Measurements from ENCODE around the gene KATNIP.

KATNIP gene

DNA sequence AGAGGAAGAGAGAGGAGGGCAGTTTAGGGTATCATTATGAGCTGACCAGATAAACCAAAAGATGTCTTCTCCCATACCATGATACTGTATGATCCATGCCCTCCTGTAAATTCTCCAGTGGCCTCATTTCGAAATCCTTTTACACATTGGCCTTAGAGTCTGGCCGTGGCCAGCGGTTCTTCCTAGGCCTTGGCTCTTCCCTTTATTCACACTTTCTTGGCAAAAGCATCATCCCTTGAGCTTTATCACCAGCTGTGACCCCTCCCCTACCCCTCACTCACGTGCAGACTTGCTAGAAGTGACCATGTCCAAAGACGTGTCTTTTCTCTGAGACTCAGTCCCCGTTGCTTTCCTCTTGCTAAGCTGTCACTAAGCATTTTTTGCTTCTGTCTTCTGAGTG is 22.8 kb downstream of the KATNIP start:
- no peak overlapping the region for H3K23ac ChIP-seq (ENCODE audit: low read depth, low read length, poor library complexity)
- DNase-seq (ENCODE audit: low spot score): no peak
- no peak overlapping the region for H2BK15ac ChIP-seq (ENCODE audit: low read length)
- no peak overlapping the region for H3K27ac ChIP-seq (replicated peaks; ENCODE audit: low read length)
- no peak overlapping the region for H2AK5ac ChIP-seq (ENCODE audit: low read depth, low read length)
- H3K4me1 ChIP-seq (ENCODE audit: control insufficient read depth in 2 of 2, insufficient read depth in 1 of 2, low read depth in 1 of 2, low read length in 2 of 2): peaks cover 0 to 19% of the 10 kb centered on the region in 2 donors
- H2BK120ac ChIP-seq (ENCODE audit: low read depth, low read length): peak overlapping the region; percentile 48
- no peak overlapping the region for H3K14ac ChIP-seq (ENCODE audit: low read length)
- H3K4me2 ChIP-seq (ENCODE audit: insufficient read depth, low read length, poor library complexity, severe bottlenecking): no peak overlapping the region
- no peak overlapping the region for H2AFZ ChIP-seq (ENCODE audit: low read length)
- H2BK5ac ChIP-seq (ENCODE audit: low read length): no peak overlapping the region
- H2BK12ac ChIP-seq (ENCODE audit: low read length): no peak overlapping the region
- H3K18ac ChIP-seq (ENCODE audit: low read length): no peak overlapping the region
- no peak overlapping the region for H3K4ac ChIP-seq (ENCODE audit: low read length)
- H3K4me3 ChIP-seq (ENCODE audit: low read length in 2 of 2): no peak overlapping the region
- no peaks in the 10 kb centered on the region for H3K9me3 ChIP-seq (replicated peaks in 1 of 2; ENCODE audit: control insufficient read depth in 2 of 2, insufficient read depth in 1 of 2, low read depth in 1 of 2, low read length in 2 of 2)
- WGBS, 2 donors (ENCODE audit: extremely low coverage in 2 of 2, insufficient read length in 2 of 2, insufficient replicate concordance in 1 of 2): no CpG with 5 or more reads among the region's 6 CpGs
- no peak overlapping the region for H4K91ac ChIP-seq (ENCODE audit: low read depth, low read length, poor library complexity)
- peaks cover 0 to 11% of the 10 kb centered on the region in 2 donors for H3K36me3 ChIP-seq (replicated peaks in 1 of 2; ENCODE audit: control insufficient read depth in 2 of 2, insufficient read depth in 2 of 2, low read length in 2 of 2)
- H3K27me3 ChIP-seq (ENCODE audit: control insufficient read depth in 3 of 3, insufficient read depth in 3 of 3, low read depth in 1 of 3, low read length in 3 of 3): no peaks in the 10 kb centered on the region
- H4K8ac ChIP-seq (ENCODE audit: low read depth, low read length): no peak overlapping the region
- H3K9ac ChIP-seq (ENCODE audit: low read depth, low read length, poor library complexity): no peak overlapping the region
- peaks cover 2% of the 10 kb centered on the region for H3K79me1 ChIP-seq (ENCODE audit: low read depth, low read length)

- no peak overlapping the region for H2BK12ac ChIP-seq (ENCODE audit: low read length)
- H2BK15ac ChIP-seq (ENCODE audit: low read length): no peak overlapping the region
- H3K4me3 ChIP-seq (ENCODE audit: low read length in 2 of 2): no peak overlapping the region
- H3K27me3 ChIP-seq (ENCODE audit: control insufficient read depth in 3 of 3, insufficient read depth in 3 of 3, low read depth in 1 of 3, low read length in 3 of 3): no peaks in the 10 kb centered on the region
- H3K18ac ChIP-seq (ENCODE audit: low read length): no peak overlapping the region
- no peaks in the 10 kb centered on the region for H3K79me1 ChIP-seq (ENCODE audit: low read depth, low read length)
- no peak overlapping the region for H4K91ac ChIP-seq (ENCODE audit: low read depth, low read length, poor library complexity)
- H3K4me1 ChIP-seq (ENCODE audit: control insufficient read depth in 2 of 2, insufficient read depth in 1 of 2, low read depth in 1 of 2, low read length in 2 of 2): peaks cover 0 to 15% of the 10 kb centered on the region in 2 donors
- H3K4ac ChIP-seq (ENCODE audit: low read length): no peak overlapping the region
- no peak overlapping the region for H3K23ac ChIP-seq (ENCODE audit: low read depth, low read length, poor library complexity)
- no peak overlapping the region for H3K4me2 ChIP-seq (ENCODE audit: insufficient read depth, low read length, poor library complexity, severe bottlenecking)
- WGBS, 2 donors (ENCODE audit: extremely low coverage in 2 of 2, insufficient read length in 2 of 2, insufficient replicate concordance in 1 of 2): no CpG with 5 or more reads among the region's 5 CpGs
- H3K36me3 ChIP-seq (replicated peaks in 1 of 2; ENCODE audit: control insufficient read depth in 2 of 2, insufficient read depth in 2 of 2, low read length in 2 of 2): peaks cover 0 to 14% of the 10 kb centered on the region in 2 donors
- no peak overlapping the region for H2AK5ac ChIP-seq (ENCODE audit: low read depth, low read length)
- H3K14ac ChIP-seq (ENCODE audit: low read length): no peak overlapping the region
- no peak overlapping the region for H3K9ac ChIP-seq (ENCODE audit: low read depth, low read length, poor library complexity)
- H3K27ac ChIP-seq (replicated peaks; ENCODE audit: low read length): no peak overlapping the region
- no peaks in the 10 kb centered on the region for H3K9me3 ChIP-seq (replicated peaks in 1 of 2; ENCODE audit: control insufficient read depth in 2 of 2, insufficient read depth in 1 of 2, low read depth in 1 of 2, low read length in 2 of 2)
- H2BK120ac ChIP-seq (ENCODE audit: low read depth, low read length): no peak overlapping the region
- no peak overlapping the region for H4K8ac ChIP-seq (ENCODE audit: low read depth, low read length)
- H2BK5ac ChIP-seq (ENCODE audit: low read length): no peak overlapping the region
- H2AFZ ChIP-seq (ENCODE audit: low read length): no peak overlapping the region
- DNase-seq (ENCODE audit: low spot score): no peak
These were observed 26.8 kb downstream of the KATNIP start for GRCh38 chr16:27576729-27577128.

GRCh38 chr16:27579087-27579980 is 29.4 kb downstream of the KATNIP start:
- Histone ChIP-seq H3K9ac (ENCODE audit: low read depth, low read length, poor library complexity) (no peak overlapping the region), H2AK5ac (ENCODE audit: low read depth, low read length) (no peak overlapping the region), H3K4me1 (ENCODE audit: control insufficient read depth in 2 of 2, insufficient read depth in 1 of 2, low read depth in 1 of 2, low read length in 2 of 2) (peaks cover 0 to 8% of the 10 kb centered on the region in 2 donors), H3K4me3 (ENCODE audit: low read length in 2 of 2) (no peak overlapping the region), H3K4me2 (ENCODE audit: insufficient read depth, low read length, poor library complexity, severe bottlenecking) (no peak overlapping the region), H2BK5ac (ENCODE audit: low read length) (no peak overlapping the region), H3K4ac (ENCODE audit: low read length) (no peak overlapping the region), H3K23ac (ENCODE audit: low read depth, low read length, poor library complexity) (no peak overlapping the region), H2BK15ac (ENCODE audit: low read length) (no peak overlapping the region), H3K27me3 (ENCODE audit: control insufficient read depth in 3 of 3, insufficient read depth in 3 of 3, low read depth in 1 of 3, low read length in 3 of 3) (no peaks in the 10 kb centered on the region), H3K14ac (ENCODE audit: low read length) (no peak overlapping the region), H3K18ac (ENCODE audit: low read length) (no peak overlapping the region), H2AFZ (ENCODE audit: low read length) (no peak overlapping the region), H3K79me1 (ENCODE audit: low read depth, low read length) (no peaks in the 10 kb centered on the region), H2BK12ac (ENCODE audit: low read length) (no peak overlapping the region), H2BK120ac (ENCODE audit: low read depth, low read length) (no peak overlapping the region), H3K27ac (replicated peaks; ENCODE audit: low read length) (no peak overlapping the region), H3K9me3 (replicated peaks in 1 of 2; ENCODE audit: control insufficient read depth in 2 of 2, insufficient read depth in 1 of 2, low read depth in 1 of 2, low read length in 2 of 2) (no peaks in the 10 kb centered on the region), H4K91ac (ENCODE audit: low read depth, low read length, poor library complexity) (no peak overlapping the region), H3K36me3 (replicated peaks in 1 of 2; ENCODE audit: control insufficient read depth in 2 of 2, insufficient read depth in 2 of 2, low read length in 2 of 2) (peaks cover 0 to 29% of the 10 kb centered on the region in 2 donors), H4K8ac (ENCODE audit: low read depth, low read length) (no peak overlapping the region)
- no peak for DNase-seq (ENCODE audit: low spot score)
- WGBS, 2 donors (ENCODE audit: extremely low coverage in 2 of 2, insufficient read length in 2 of 2, insufficient replicate concordance in 1 of 2): no CpG with 5 or more reads among the region's 4 CpGs

DNA sequence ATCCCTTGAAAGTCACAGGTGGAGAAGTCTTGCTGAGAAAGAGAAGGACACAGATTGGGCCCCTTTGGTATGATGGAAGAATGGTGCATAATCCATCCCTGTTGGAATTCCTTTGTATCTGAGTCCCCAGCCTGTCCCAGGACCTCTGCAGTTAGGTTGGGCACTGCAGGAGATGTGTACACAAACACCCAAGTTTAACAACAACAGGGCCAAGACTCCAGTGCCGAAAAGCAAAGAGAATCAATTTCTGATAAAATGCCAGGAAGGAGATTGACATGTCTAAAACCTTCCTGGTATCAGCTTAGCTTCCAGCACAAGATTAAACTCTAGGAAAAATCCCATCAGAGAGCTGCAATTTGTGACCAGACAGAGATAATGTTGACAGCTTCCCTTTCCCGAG is 32.9 kb downstream of the KATNIP start:
- H3K4me2 ChIP-seq (ENCODE audit: insufficient read depth, low read length, poor library complexity, severe bottlenecking): no peak overlapping the region
- no peak overlapping the region for H2AK5ac ChIP-seq (ENCODE audit: low read depth, low read length)
- H3K23ac ChIP-seq (ENCODE audit: low read depth, low read length, poor library complexity): no peak overlapping the region
- no peak overlapping the region for H3K14ac ChIP-seq (ENCODE audit: low read length)
- no peak overlapping the region for H3K18ac ChIP-seq (ENCODE audit: low read length)
- peaks cover 3 to 18% of the 10 kb centered on the region in 2 donors for H3K36me3 ChIP-seq (replicated peaks in 1 of 2; ENCODE audit: control insufficient read depth in 2 of 2, insufficient read depth in 2 of 2, low read length in 2 of 2)
- H2BK120ac ChIP-seq (ENCODE audit: low read depth, low read length): no peak overlapping the region
- no peak overlapping the region for H4K8ac ChIP-seq (ENCODE audit: low read depth, low read length)
- H3K4ac ChIP-seq (ENCODE audit: low read length): no peak overlapping the region
- H3K4me1 ChIP-seq (ENCODE audit: control insufficient read depth in 2 of 2, insufficient read depth in 1 of 2, low read depth in 1 of 2, low read length in 2 of 2): peaks cover 0 to 3% of the 10 kb centered on the region in 2 donors
- no peak overlapping the region for H3K9ac ChIP-seq (ENCODE audit: low read depth, low read length, poor library complexity)
- H2BK5ac ChIP-seq (ENCODE audit: low read length): no peak overlapping the region
- H2BK12ac ChIP-seq (ENCODE audit: low read length): no peak overlapping the region
- H2BK15ac ChIP-seq (ENCODE audit: low read length): no peak overlapping the region
- H3K9me3 ChIP-seq (replicated peaks in 1 of 2; ENCODE audit: control insufficient read depth in 2 of 2, insufficient read depth in 1 of 2, low read depth in 1 of 2, low read length in 2 of 2): peaks cover 0 to 3% of the 10 kb centered on the region in 2 donors
- no peaks in the 10 kb centered on the region for H3K27me3 ChIP-seq (ENCODE audit: control insufficient read depth in 3 of 3, insufficient read depth in 3 of 3, low read depth in 1 of 3, low read length in 3 of 3)
- H3K79me1 ChIP-seq (ENCODE audit: low read depth, low read length): no peaks in the 10 kb centered on the region
- H2AFZ ChIP-seq (ENCODE audit: low read length): no peak overlapping the region
- no CpG with 5 or more reads among the region's 2 CpGs for WGBS, 2 donors (ENCODE audit: extremely low coverage in 2 of 2, insufficient read length in 2 of 2, insufficient replicate concordance in 1 of 2)
- DNase-seq (ENCODE audit: low spot score): no peak
- no peak overlapping the region for H4K91ac ChIP-seq (ENCODE audit: low read depth, low read length, poor library complexity)
- H3K27ac ChIP-seq (replicated peaks; ENCODE audit: low read length): no peak overlapping the region
- H3K4me3 ChIP-seq (ENCODE audit: low read length in 2 of 2): no peak overlapping the region

All from neuronal stem cell (in vitro differentiated cells).